ENCODE measurements around the gene KLK12.
"Not testable (repeated sequence)": the region's sequence is repeated elsewhere in the genome, so short reads cannot be mapped to it uniquely, and the experiment has no call there.

The KLK12 gene

DNA sequence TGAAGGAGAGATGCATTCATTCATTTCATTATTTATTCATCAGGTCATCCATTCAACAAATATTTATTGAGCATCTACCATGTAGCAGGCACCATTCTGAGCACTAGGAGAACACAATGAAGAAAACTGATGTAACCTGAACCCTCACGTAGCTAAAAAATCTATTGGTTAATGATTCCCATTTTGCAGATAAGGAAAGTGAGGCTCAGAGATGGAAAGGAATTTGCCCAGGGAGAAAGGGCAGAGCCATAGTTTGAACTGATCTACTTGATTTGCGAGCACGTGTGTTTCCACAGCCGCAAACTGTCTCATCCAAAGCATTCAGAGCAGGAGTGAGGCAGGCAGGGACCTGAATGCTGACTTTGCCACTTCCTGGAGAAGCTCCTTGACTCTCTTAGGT, 36.1 kb downstream of the KLK12 start:
- ATAC-seq (no peak), DNase-seq (no peak)
- Mint-ChIP-seq H3K4me3 (no peak overlapping the region), H3K27ac (no peak overlapping the region), H3K27me3 (peaks cover 38% of the 10 kb centered on the region), H3K36me3 (ENCODE audit: low read depth) (no peaks in the 10 kb centered on the region), H3K9me3 (peaks cover 4% of the 10 kb centered on the region), H3K4me1 (no peaks in the 10 kb centered on the region)

DNA sequence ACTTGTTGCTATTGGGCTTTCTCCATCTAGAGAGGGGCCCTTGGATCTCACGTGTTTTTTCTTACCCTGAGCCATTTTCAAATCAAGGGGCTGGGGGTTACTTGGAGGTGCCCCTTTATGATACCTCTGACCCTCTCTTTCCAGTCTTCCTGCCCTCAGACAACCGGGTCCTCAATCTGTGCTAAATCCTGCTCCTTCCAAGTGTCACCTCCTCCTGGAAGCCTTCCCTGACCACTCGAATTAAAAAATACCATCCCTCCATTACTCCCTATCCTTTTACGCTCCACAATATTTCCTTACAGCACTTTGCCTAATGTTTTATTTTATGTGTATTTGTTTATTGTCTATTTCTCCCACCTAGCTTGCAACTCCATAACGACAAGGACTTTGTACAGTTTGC, 36.7 kb downstream of the KLK12 start:
- no peak overlapping the region for H3K4me3 Mint-ChIP-seq
- H3K36me3 Mint-ChIP-seq (ENCODE audit: low read depth) = no peaks in the 10 kb centered on the region
- no peak overlapping the region for H3K27ac Mint-ChIP-seq
- no peaks in the 10 kb centered on the region for H3K4me1 Mint-ChIP-seq
- ATAC-seq (no peak), DNase-seq (no peak)
- peaks cover 4% of the 10 kb centered on the region for H3K9me3 Mint-ChIP-seq
- peaks cover 35% of the 10 kb centered on the region for H3K27me3 Mint-ChIP-seq

GRCh38 chr19:50994129-50994528, 40.7 kb downstream of the KLK12 start:
- no peak for ATAC-seq
- H3K4me1 Mint-ChIP-seq = no peaks in the 10 kb centered on the region
- peaks cover 4% of the 10 kb centered on the region for H3K9me3 Mint-ChIP-seq

DNA sequence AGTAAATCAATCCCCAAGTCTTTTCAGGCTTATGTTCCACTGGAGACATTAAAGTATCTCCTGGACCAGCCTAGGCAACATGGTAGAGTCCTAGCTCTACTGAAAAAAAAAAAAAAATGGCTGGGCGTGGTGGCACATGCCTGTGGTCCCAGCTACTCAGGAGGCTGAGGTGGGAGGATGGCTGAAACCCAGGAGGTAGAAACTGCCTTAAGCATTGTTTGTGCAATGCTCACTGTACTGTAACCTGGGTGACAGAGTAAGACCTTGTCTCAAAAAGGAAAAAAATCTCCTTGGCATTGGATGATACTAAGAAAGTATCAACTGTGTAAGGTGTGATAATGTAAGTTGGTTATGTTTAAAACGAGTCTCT, 42.2 kb downstream of the KLK12 start:
- H3K4me1 Mint-ChIP-seq = no peaks in the 10 kb centered on the region
- no peak for DNase-seq
- no peak for ATAC-seq
- peaks cover 4% of the 10 kb centered on the region for H3K9me3 Mint-ChIP-seq
- no peak overlapping the region for H3K27ac Mint-ChIP-seq
- H3K4me3 Mint-ChIP-seq = no peak overlapping the region
- H3K36me3 Mint-ChIP-seq (ENCODE audit: low read depth) = no peaks in the 10 kb centered on the region
- peaks cover 22% of the 10 kb centered on the region for H3K27me3 Mint-ChIP-seq

More at GRCh38 chr19:50994129-50994528, 40.7 kb downstream of the KLK12 start:
- Mint-ChIP-seq H3K27me3 (peaks cover 23% of the 10 kb centered on the region), H3K36me3 (ENCODE audit: low read depth) (no peaks in the 10 kb centered on the region), H3K27ac (no peak overlapping the region), H3K4me3 (no peak overlapping the region)
- no peak for DNase-seq

DNA sequence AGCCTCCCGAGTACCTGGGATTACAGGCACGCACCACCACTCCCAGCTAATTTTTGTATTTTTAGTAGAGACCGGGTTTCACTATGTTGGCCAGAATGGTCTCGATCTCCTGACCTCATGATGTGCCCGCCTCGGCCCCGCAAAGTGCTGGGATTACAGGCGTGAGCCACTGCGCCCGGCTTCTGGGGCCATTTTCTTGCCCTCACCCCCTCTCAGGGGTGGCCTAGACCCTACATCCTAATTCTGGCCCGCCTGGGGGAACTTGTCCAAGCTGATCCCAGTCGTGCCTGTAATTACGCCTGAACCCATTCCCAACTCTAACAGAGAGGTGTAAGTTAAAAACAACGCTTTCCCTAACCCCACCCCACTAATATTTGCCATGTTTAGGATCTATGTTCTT, 50.4 kb downstream of the KLK12 start:
- not testable (repeated sequence) for ATAC-seq; H3K36me3 Mint-ChIP-seq (ENCODE audit: low read depth); H3K4me3 Mint-ChIP-seq; H3K27ac Mint-ChIP-seq; H3K4me1 Mint-ChIP-seq; H3K9me3 Mint-ChIP-seq; DNase-seq
- H3K27me3 Mint-ChIP-seq = peaks cover 41% of the 10 kb centered on the region

- H3K4me1 Mint-ChIP-seq = no peaks in the 10 kb centered on the region
- no peaks in the 10 kb centered on the region for H3K9me3 Mint-ChIP-seq
- DNase-seq (no peak), ATAC-seq (no peak)
- H3K4me3 Mint-ChIP-seq = no peak within 1 kb of the TSS
- H3K27ac Mint-ChIP-seq = no peak within 1 kb of the TSS
- H3K36me3 Mint-ChIP-seq (ENCODE audit: low read depth) = no peaks in the 10 kb centered on the region
- peaks cover 39% of the 10 kb centered on the region for H3K27me3 Mint-ChIP-seq
Measured at GRCh38 chr19:50983625-50984292, 51.0 kb downstream of the KLK12 start, which contains the start of gene KLK7. KLK7 (minus strand) TSS chr19:50983917; CDS start chr19:50982399, 1,518 bp downstream.

DNA sequence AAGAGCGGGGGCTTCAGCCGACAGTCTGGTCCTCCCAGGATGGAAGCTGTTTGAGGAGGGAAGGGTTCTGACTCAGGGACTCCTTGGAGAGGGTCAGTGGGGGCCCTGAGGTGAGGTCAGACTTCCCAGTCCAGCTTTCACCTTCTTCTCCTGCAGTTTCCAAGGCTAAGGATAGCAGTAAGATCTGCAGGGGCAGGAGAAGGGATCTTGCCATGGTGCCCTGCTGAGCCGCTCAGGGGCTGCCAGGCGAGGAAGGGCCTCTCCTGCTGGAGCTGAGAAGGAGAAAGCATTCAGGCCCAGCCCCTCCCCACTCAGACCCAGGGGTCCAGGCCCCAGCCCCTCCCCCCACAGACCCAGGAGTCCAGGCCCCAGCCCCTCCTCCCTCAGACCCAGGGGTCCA, 52.6 kb downstream of the KLK12 start:
- H3K27ac Mint-ChIP-seq = no peak overlapping the region
- no peaks in the 10 kb centered on the region for H3K4me1 Mint-ChIP-seq
- H3K4me3 Mint-ChIP-seq = no peak overlapping the region
- DNase-seq (no peak), ATAC-seq (no peak)
- no peaks in the 10 kb centered on the region for H3K9me3 Mint-ChIP-seq
- no peaks in the 10 kb centered on the region for H3K36me3 Mint-ChIP-seq (ENCODE audit: low read depth)
- peaks cover 43% of the 10 kb centered on the region for H3K27me3 Mint-ChIP-seq

GRCh38 chr19:50981587-50982146, 53.1 kb downstream of the KLK12 start:
- Mint-ChIP-seq H3K9me3 (no peaks in the 10 kb centered on the region), H3K4me3 (no peak overlapping the region), H3K36me3 (ENCODE audit: low read depth) (no peaks in the 10 kb centered on the region), H3K27me3 (peaks cover 46% of the 10 kb centered on the region), H3K27ac (no peak overlapping the region), H3K4me1 (no peaks in the 10 kb centered on the region)
- DNase-seq (no peak), ATAC-seq (no peak)

GRCh38 chr19:50980208-50980607, 54.6 kb downstream of the KLK12 start:
- no peaks in the 10 kb centered on the region for H3K36me3 Mint-ChIP-seq (ENCODE audit: low read depth)
- H3K27me3 Mint-ChIP-seq = peaks cover 52% of the 10 kb centered on the region
- no peak overlapping the region for H3K4me3 Mint-ChIP-seq
- no peak for ATAC-seq
- no peaks in the 10 kb centered on the region for H3K4me1 Mint-ChIP-seq
- DNase-seq = no peak
- H3K27ac Mint-ChIP-seq = no peak overlapping the region
- no peaks in the 10 kb centered on the region for H3K9me3 Mint-ChIP-seq

- Mint-ChIP-seq H3K4me1 (no peaks in the 10 kb centered on the region), H3K27ac (no peak overlapping the region), H3K9me3 (no peaks in the 10 kb centered on the region), H3K27me3 (peaks cover 48% of the 10 kb centered on the region), H3K36me3 (ENCODE audit: low read depth) (no peaks in the 10 kb centered on the region), H3K4me3 (no peak overlapping the region)
- DNase-seq = no peak
- ATAC-seq = no peak
Measured at GRCh38 chr19:50979758-50980157, 55.0 kb downstream of the KLK12 start.
